HepG2 (cell line): ENCODE data around the gene NCAPD2. TPM values are rescaled to one million over a fixed set of nuclear protein-coding genes. Genes with fewer than 3 reads are reported as not detected.

Experiments
- ATM ChIP-seq: fragments of 450-650 bp; IDR thresholded peaks from 2 replicates; pipeline ENCODE4 v1.7.1; 2017; ENCODE audit warnings: mild to moderate bottlenecking, borderline replicate concordance
- CREM ChIP-seq, 2 experiments: sonication (generic) in 1 of 2; formaldehyde crosslinking in 1 of 2; IDR thresholded peaks; 2 replicates each; pipeline versions ENCODE4 v1.4.0 to v1.6.1; 2016 to 2020; ENCODE audit warnings: antibody characterized with exemption in 1 of 2, mild to moderate bottlenecking in 1 of 2, missing genetic modification reagents in 1 of 2
- DNMT1 ChIP-seq: sonication (generic); formaldehyde crosslinking; IDR thresholded peaks from 2 replicates; pipeline ENCODE4 v1.5.1; 2020; ENCODE audit warnings: mild to moderate bottlenecking, missing genetic modification reagents
- GPN1 ChIP-seq: sonication (generic); formaldehyde crosslinking; IDR thresholded peaks from 2 replicates; pipeline ENCODE4 v1.5.1; 2020; ENCODE audit warnings: missing genetic modification reagents, borderline replicate concordance
- GRHL1 ChIP-seq: sonication (generic); formaldehyde crosslinking; conservative IDR thresholded peaks from 2 replicates; pipeline ENCODE4 v1.8.0; 2022; ENCODE audit warnings: missing genetic modification reagents
- MEF2D ChIP-seq: sonication (generic); formaldehyde crosslinking; IDR thresholded peaks from 2 replicates; pipeline ENCODE4 v1.5.1; 2020; ENCODE audit warnings: mild to moderate bottlenecking, missing genetic modification reagents
- MIER3 ChIP-seq: IDR thresholded peaks from 2 replicates; pipeline ENCODE4 v1.6.1; 2016; ENCODE audit warnings: missing compliant biosample characterization, borderline replicate concordance
- PCBP1 ChIP-seq: fragments of 200-400 bp; formaldehyde crosslinking; IDR thresholded peaks from 2 replicates; pipeline ENCODE4 v1.6.1; 2017; ENCODE audit warnings: mild to moderate bottlenecking, low read depth, low read length, borderline replicate concordance
- SKI ChIP-seq: fragments of 450-650 bp; IDR thresholded peaks from one replicate; pipeline ENCODE4 v1.6.1; 2018; ENCODE audit warnings: mild to moderate bottlenecking; ENCODE audit not compliant: partially characterized antibody
- TBL1XR1 ChIP-seq: fragments of 150-350 bp; IDR thresholded peaks from 2 replicates; pipeline ENCODE4 v1.6.1; 2014; ENCODE audit warnings: borderline replicate concordance, low read length; ENCODE audit not compliant: partially characterized antibody
- ZNF263 ChIP-seq: sonication (generic); formaldehyde crosslinking; IDR thresholded peaks from 2 replicates; pipeline ENCODE4 v1.4.0; 2020; ENCODE audit warnings: missing genetic modification reagents
- ZNF362 ChIP-seq: sonication (generic); formaldehyde crosslinking; IDR thresholded peaks from 2 replicates; pipeline ENCODE4 v1.4.0; 2020; ENCODE audit warnings: missing genetic modification reagents, mild to moderate bottlenecking, borderline replicate concordance
- ZNF432 ChIP-seq: sonication (generic); formaldehyde crosslinking; IDR thresholded peaks from 2 replicates; pipeline ENCODE4 v1.5.0; 2020; ENCODE audit warnings: missing genetic modification reagents, mild to moderate bottlenecking, borderline replicate concordance
- ZNF501 ChIP-seq: sonication (generic); formaldehyde crosslinking; IDR thresholded peaks from 2 replicates; pipeline ENCODE4 v1.5.1; 2020; ENCODE audit warnings: mild to moderate bottlenecking, moderate library complexity, missing genetic modification reagents
- ZNF644 ChIP-seq: IDR thresholded peaks from 2 replicates; pipeline ENCODE4 v1.6.1; 2016; ENCODE audit warnings: low read depth
- ZNF83 ChIP-seq: sonication (generic); formaldehyde crosslinking; IDR thresholded peaks from 2 replicates; pipeline ENCODE4 v1.4.0; 2020; ENCODE audit warnings: missing genetic modification reagents, mild to moderate bottlenecking, borderline replicate concordance
- polyA plus RNA-seq, 8 experiments: library from polyadenylated mRNA; depleted of rRNA in 3 of 8; stranded (reverse) in 7 of 8; unstranded in 1 of 8; fragments of >200 nt; fragmentation: Illumina TruSeq in 4 of 8; extraction: Trizol in 4 of 8; gene quantifications; 2 replicates each; pipeline versions ENCODE4 v1.2.1 to v1.2.3, GENCODE V29; 2011 to 2016; ENCODE audit warnings: low read depth in 4 of 8, missing spikeins in 1 of 8, mixed read lengths in 1 of 8; ENCODE audit not compliant: insufficient read depth in 1 of 8
- total RNA-seq, 5 experiments: library from RNA; depleted of rRNA; stranded (reverse); fragments of >200 nt; fragmentation: Illumina TruSeq; extraction: Trizol; gene quantifications; 2 replicates each; pipeline ENCODE4 v1.2.3, GENCODE V29; 2016; ENCODE audit warnings: low read depth in 1 of 5
- TF ChIP-seq, protein P1 (sequence below): sonication (generic); formaldehyde crosslinking; IDR thresholded peaks from 2 replicates; pipeline ENCODE4 v1.5.0; 2020; ENCODE audit warnings: missing genetic modification reagents
- TF ChIP-seq, protein P2 (sequence below): sonication (generic); formaldehyde crosslinking; IDR thresholded peaks from 2 replicates; pipeline ENCODE4 v1.5.0; 2020; ENCODE audit warnings: missing genetic modification reagents
- TF ChIP-seq, protein P3 (sequence below): sonication (generic); formaldehyde crosslinking; IDR thresholded peaks from 2 replicates; pipeline ENCODE4 v1.4.0; 2020; ENCODE audit warnings: missing genetic modification reagents, borderline replicate concordance

NCAPD2 gene
- total and polyA plus RNA-seq, 2 of the 13 experiments (the other 11 are each of a cell fraction or from before 2014, with no cell fraction given): 51.1 to 65.6 TPM

- TF ChIP-seq, protein P1, sequence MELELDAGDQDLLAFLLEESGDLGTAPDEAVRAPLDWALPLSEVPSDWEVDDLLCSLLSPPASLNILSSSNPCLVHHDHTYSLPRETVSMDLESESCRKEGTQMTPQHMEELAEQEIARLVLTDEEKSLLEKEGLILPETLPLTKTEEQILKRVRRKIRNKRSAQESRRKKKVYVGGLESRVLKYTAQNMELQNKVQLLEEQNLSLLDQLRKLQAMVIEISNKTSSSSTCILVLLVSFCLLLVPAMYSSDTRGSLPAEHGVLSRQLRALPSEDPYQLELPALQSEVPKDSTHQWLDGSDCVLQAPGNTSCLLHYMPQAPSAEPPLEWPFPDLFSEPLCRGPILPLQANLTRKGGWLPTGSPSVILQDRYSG: no peak
- TF ChIP-seq ZNF83 (CRISPR knock-in tag): no peak
- TF ChIP-seq CREM (IDR thresholded peaks at IDR 0.05): peak; percentile 43
- TF ChIP-seq CREM (CRISPR knock-in tag; IDR thresholded peaks at IDR 0.05): no peak
- TF ChIP-seq, protein P2, sequence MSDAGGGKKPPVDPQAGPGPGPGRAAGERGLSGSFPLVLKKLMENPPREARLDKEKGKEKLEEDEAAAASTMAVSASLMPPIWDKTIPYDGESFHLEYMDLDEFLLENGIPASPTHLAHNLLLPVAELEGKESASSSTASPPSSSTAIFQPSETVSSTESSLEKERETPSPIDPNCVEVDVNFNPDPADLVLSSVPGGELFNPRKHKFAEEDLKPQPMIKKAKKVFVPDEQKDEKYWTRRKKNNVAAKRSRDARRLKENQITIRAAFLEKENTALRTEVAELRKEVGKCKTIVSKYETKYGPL: no peak
- TF ChIP-seq GRHL1 (CRISPR knock-in tag): no peak
- peak; percentile 53; the same call in 1 of the 2 replicates for TF ChIP-seq DNMT1 (CRISPR knock-in tag)
- TF ChIP-seq ZNF644: no peak
- TF ChIP-seq SKI: peak; percentile 40
- TF ChIP-seq ZNF501 (CRISPR knock-in tag): peak; percentile 84
- TF ChIP-seq ZNF263 (CRISPR knock-in tag): 0 out of 2 replicates have a peak, but pooled peaks have one; percentile 14
- no peak for TF ChIP-seq TBL1XR1
- peak; percentile 56 for TF ChIP-seq MEF2D (CRISPR knock-in tag)
- no peak for TF ChIP-seq PCBP1
- no peak for TF ChIP-seq ATM
- TF ChIP-seq, protein P3, sequence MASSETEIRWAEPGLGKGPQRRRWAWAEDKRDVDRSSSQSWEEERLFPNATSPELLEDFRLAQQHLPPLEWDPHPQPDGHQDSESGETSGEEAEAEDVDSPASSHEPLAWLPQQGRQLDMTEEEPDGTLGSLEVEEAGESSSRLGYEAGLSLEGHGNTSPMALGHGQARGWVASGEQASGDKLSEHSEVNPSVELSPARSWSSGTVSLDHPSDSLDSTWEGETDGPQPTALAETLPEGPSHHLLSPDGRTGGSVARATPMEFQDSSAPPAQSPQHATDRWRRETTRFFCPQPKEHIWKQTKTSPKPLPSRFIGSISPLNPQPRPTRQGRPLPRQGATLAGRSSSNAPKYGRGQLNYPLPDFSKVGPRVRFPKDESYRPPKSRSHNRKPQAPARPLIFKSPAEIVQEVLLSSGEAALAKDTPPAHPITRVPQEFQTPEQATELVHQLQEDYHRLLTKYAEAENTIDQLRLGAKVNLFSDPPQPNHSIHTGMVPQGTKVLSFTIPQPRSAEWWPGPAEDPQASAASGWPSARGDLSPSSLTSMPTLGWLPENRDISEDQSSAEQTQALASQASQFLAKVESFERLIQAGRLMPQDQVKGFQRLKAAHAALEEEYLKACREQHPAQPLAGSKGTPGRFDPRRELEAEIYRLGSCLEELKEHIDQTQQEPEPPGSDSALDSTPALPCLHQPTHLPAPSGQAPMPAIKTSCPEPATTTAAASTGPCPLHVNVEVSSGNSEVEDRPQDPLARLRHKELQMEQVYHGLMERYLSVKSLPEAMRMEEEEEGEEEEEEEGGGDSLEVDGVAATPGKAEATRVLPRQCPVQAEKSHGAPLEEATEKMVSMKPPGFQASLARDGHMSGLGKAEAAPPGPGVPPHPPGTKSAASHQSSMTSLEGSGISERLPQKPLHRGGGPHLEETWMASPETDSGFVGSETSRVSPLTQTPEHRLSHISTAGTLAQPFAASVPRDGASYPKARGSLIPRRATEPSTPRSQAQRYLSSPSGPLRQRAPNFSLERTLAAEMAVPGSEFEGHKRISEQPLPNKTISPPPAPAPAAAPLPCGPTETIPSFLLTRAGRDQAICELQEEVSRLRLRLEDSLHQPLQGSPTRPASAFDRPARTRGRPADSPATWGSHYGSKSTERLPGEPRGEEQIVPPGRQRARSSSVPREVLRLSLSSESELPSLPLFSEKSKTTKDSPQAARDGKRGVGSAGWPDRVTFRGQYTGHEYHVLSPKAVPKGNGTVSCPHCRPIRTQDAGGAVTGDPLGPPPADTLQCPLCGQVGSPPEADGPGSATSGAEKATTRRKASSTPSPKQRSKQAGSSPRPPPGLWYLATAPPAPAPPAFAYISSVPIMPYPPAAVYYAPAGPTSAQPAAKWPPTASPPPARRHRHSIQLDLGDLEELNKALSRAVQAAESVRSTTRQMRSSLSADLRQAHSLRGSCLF (CRISPR knock-in tag): no peak
- peak; percentile 56; the same call in 1 of the 2 replicates for TF ChIP-seq MIER3
- TF ChIP-seq ZNF432: no peak
- TF ChIP-seq GPN1: no peak; the same call in 1 of the 2 replicates
- peak; percentile 33; the same call in 1 of the 2 replicates for TF ChIP-seq ZNF362 (CRISPR knock-in tag)
Observed at GRCh38 chr12:6470375-6471163, 23.3 kb upstream of the NCAPD2 start, which contains the start of gene VAMP1 (continued).
